Measurements from ENCODE around the gene SNAI1. TPM values are rescaled to one million over a fixed set of nuclear protein-coding genes. Genes with fewer than 3 reads are reported as not detected.

SNAI1 gene
- total and polyA plus RNA-seq, 8 donors: 0.37 to 7.1 (median 2.7) TPM; not detected in 2

DNA sequence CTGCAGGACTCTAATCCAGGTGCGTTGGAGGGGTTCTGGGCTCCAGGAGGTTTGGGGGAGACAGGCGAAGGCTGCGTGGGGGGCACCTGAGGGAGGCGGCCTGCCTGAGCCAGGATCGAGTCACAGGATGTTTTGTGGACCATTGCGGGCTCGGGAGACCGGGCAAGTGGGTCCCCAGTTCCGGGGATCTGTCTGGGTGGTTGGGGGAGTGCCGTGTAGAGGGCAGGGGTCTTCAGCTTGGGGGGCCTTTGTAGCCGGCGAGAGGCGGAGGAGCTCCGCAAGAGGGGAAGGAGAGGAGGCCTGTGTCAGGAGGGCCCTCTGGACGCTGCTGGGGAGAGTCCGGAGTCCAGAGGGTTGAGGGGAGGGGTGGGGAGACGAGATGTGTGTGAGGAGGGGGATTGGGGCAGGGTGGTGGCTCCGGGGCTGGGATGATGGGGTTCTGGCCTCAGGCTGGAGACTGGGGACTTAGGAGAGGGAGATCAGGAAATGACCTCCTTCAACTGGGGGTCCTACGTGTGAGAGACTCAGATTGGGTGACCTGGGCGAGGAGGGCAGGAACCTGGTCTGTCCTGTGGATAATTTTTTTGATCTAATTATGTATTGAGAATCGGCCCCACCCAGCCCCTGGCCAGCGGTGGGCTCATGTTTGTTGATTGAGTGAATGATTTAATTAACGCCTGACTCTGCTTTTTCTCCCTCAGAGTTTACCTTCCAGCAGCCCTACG is 505 bp downstream of the SNAI1 start:
- Histone ChIP-seq H3K4me3 (peak overlapping the region; percentile 45 to 59 (median 50)), H3K4me1 (peaks cover 33 to 73% (median 56%) of the 10 kb centered on the region in 4 donors), H3K36me3 (peaks cover 0 to 7% (median 0%) of the 10 kb centered on the region in 4 donors), H3K27ac (peak overlapping the region; percentile 66 to 83 (median 75)), H3K27me3 (peaks cover 0 to 12% (median 0%) of the 10 kb centered on the region in 3 donors), H3K9me3 (no peaks in the 10 kb centered on the region)
- intact Hi-C loops (cut with DNase I; ENCODE audit: low total_unique reads): loop anchor here (5.0 to 10.0 kb wide), 2 partner anchors 84 to 192 kb away; no protein-coding TSS in a partner anchor
- WGBS, 5 donors: 21 to 31% (median 28%) methylated on average over 24 of the region's 24 CpGs
- no peak for DNase-seq
- TF ChIP-seq POLR2AphosphoS5 (IDR thresholded peaks at IDR 0.05) (no peak), EP300 (IDR thresholded peaks at IDR 0.05) (no peak), POLR2A (IDR thresholded peaks at IDR 0.05) (no peak)
- TF ChIP-seq, protein P1, sequence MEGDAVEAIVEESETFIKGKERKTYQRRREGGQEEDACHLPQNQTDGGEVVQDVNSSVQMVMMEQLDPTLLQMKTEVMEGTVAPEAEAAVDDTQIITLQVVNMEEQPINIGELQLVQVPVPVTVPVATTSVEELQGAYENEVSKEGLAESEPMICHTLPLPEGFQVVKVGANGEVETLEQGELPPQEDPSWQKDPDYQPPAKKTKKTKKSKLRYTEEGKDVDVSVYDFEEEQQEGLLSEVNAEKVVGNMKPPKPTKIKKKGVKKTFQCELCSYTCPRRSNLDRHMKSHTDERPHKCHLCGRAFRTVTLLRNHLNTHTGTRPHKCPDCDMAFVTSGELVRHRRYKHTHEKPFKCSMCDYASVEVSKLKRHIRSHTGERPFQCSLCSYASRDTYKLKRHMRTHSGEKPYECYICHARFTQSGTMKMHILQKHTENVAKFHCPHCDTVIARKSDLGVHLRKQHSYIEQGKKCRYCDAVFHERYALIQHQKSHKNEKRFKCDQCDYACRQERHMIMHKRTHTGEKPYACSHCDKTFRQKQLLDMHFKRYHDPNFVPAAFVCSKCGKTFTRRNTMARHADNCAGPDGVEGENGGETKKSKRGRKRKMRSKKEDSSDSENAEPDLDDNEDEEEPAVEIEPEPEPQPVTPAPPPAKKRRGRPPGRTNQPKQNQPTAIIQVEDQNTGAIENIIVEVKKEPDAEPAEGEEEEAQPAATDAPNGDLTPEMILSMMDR (IDR thresholded peaks at IDR 0.05): no peak

DNA sequence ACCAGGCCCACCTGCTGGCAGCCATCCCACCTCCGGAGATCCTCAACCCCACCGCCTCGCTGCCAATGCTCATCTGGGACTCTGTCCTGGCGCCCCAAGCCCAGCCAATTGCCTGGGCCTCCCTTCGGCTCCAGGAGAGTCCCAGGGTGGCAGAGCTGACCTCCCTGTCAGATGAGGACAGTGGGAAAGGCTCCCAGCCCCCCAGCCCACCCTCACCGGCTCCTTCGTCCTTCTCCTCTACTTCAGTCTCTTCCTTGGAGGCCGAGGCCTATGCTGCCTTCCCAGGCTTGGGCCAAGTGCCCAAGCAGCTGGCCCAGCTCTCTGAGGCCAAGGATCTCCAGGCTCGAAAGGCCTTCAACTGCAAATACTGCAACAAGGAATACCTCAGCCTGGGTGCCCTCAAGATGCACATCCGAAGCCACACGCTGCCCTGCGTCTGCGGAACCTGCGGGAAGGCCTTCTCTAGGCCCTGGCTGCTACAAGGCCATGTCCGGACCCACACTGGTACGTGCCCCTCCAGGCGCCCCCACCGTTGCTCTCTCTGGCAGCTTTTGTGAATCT is 1.1 kb downstream of the SNAI1 start:
- Histone ChIP-seq H3K4me3 (peak overlapping the region; percentile 45 to 59 (median 50)), H3K4me1 (peaks cover 37 to 76% (median 54%) of the 10 kb centered on the region in 4 donors), H3K36me3 (peaks cover 0 to 9% (median 0%) of the 10 kb centered on the region in 4 donors), H3K27me3 (peaks cover 0 to 12% (median 0%) of the 10 kb centered on the region in 3 donors), H3K9me3 (no peaks in the 10 kb centered on the region), H3K27ac (peak overlapping the region in 4 of 5 donors; percentile 68 to 83 (median 76))
- TF ChIP-seq POLR2AphosphoS5 (IDR thresholded peaks at IDR 0.05) (no peak), POLR2A (IDR thresholded peaks at IDR 0.05) (no peak), EP300 (IDR thresholded peaks at IDR 0.05) (no peak)
- TF ChIP-seq, protein P1 (IDR thresholded peaks at IDR 0.05): no peak
- 67 to 75% (median 74%) methylated on average over 10 to 18 of the region's 18 CpGs for WGBS, 5 donors
- intact Hi-C loops (cut with DNase I; ENCODE audit: low total_unique reads): loop anchor here (5.0 to 10.0 kb wide), 2 partner anchors 83 to 191 kb away; no protein-coding TSS in a partner anchor
- DNase-seq: peak in 1 of 2 donors; percentile 51

DNA sequence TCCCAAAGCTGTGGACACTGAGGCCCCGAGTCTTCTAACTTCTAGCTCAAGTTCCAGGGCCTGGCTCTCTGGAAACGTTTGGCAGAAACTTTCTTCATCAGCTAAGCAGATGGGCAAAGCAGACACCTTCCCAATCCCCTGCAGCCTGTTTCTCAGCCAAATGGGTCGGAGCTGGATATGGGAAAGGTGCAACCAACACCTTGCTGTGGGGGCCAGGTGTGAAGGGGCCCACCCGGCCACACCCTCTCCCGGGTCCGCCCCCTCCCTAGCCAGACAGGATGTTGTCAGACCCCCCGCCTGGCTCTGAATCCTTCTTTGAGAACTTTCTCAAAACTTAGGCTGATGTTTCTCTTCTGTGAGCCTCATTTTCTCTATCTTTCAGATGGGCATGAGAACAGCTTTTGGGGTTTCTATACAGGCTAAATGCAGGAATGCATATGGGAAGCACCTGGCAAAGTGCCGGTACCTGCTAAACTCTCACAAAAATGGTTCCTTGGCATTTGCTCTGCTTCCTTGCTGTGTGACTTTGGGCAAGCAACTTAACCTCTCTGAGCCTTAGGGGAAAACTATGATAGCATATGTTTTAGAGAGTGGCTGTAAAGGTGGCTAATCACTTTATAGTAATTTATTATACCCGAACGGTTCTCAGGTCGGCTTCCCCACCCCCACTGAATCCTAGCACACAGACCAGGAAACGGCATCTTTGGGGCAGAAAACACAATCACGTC is 1.8 kb downstream of the SNAI1 start:
- Histone ChIP-seq H3K27ac (peak overlapping the region in 4 of 5 donors; percentile 68 to 83 (median 76)), H3K36me3 (peaks cover 0 to 9% (median 0%) of the 10 kb centered on the region in 4 donors), H3K27me3 (peaks cover 0 to 12% (median 0%) of the 10 kb centered on the region in 3 donors), H3K4me3 (peak overlapping the region; percentile 45 to 59 (median 50)), H3K4me1 (peaks cover 39 to 77% (median 55%) of the 10 kb centered on the region in 4 donors), H3K9me3 (no peaks in the 10 kb centered on the region)
- TF ChIP-seq EP300 (IDR thresholded peaks at IDR 0.05) (no peak), POLR2AphosphoS5 (IDR thresholded peaks at IDR 0.05) (no peak), POLR2A (IDR thresholded peaks at IDR 0.05) (no peak)
- TF ChIP-seq, protein P1 (IDR thresholded peaks at IDR 0.05): no peak
- no peak for DNase-seq
- intact Hi-C loops (cut with DNase I; ENCODE audit: low total_unique reads): loop anchor here (5.0 to 10.0 kb wide), 2 partner anchors 83 to 190 kb away; no protein-coding TSS in a partner anchor
- WGBS, 5 donors: 70 to 80% (median 74%) methylated on average over 13 of the region's 13 CpGs

DNA sequence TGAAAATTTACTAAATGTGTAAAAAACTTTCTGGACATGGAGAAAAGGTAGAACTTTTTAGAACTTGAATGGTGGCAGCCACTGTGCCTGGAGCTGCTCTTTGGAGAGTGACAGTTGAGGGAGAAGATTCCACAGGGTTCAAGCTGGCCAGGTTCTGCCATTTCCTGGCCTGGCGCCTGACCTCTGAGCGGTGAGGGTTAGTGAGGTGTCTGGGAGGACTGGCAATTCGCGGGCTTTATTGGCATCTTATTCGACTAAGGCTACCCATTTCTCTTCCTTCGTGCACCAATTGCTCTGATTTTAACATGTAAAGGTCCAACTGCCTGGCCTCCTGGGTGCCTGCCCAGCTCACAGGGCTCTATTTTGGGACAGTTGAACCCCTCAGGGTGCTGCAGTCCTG is 2.4 kb downstream of the SNAI1 start:
- Histone ChIP-seq H3K27ac (no peak overlapping the region), H3K9me3 (no peaks in the 10 kb centered on the region), H3K4me3 (peak overlapping the region; percentile 45 to 59 (median 50)), H3K27me3 (peaks cover 0 to 12% (median 0%) of the 10 kb centered on the region in 3 donors), H3K36me3 (peaks cover 0 to 9% (median 0%) of the 10 kb centered on the region in 4 donors), H3K4me1 (peaks cover 44 to 83% (median 61%) of the 10 kb centered on the region in 4 donors)
- no peak for DNase-seq
- no peak for TF ChIP-seq POLR2AphosphoS5 (IDR thresholded peaks at IDR 0.05)
- no peak for TF ChIP-seq EP300 (IDR thresholded peaks at IDR 0.05)
- TF ChIP-seq, protein P1 (IDR thresholded peaks at IDR 0.05): no peak
- TF ChIP-seq POLR2A (IDR thresholded peaks at IDR 0.05): no peak
- WGBS, 5 donors: 71 to 83% (median 80%) methylated on average over 6 of the region's 6 CpGs
- intact Hi-C loops (cut with DNase I; ENCODE audit: low total_unique reads): loop anchor here (10.0 kb wide), 1 partner anchor 190 kb away; no protein-coding TSS in a partner anchor

Measured in stomach (tissue), 9 donors.